ENCODE measurements around the gene PRICKLE2.

The PRICKLE2 gene

DNA sequence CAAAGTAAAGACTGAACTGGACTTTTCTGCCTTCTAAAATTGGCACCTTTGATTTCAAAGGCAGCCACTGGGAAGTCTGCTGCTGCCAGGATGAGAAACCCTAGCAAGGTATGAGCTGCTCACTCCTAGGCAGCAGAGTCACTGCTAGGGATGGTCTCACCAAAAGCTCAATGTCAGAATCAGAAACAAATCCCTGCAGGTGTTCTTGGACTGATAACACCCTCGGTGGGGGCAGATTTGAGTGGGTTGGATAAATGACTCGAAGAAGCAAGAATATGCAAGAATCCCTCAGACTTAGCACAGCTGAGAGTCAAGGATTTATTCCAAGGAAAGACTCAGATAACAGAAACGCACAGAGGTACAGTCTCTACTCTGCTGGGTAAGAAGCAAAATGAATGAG is 90.4 kb downstream of the PRICKLE2 start:
- Histone ChIP-seq H3K4me2 (ENCODE audit: low read length) (no peak overlapping the region), H3F3A (ENCODE audit: insufficient read depth, low read length) (no peaks in the 10 kb centered on the region), H3K4me3 (ENCODE audit: low read depth, low read length, poor library complexity, severe bottlenecking) (no peak overlapping the region), H3K9ac (ENCODE audit: low read length) (no peak overlapping the region), H3K27ac (ENCODE audit: low read depth, low read length, poor library complexity, severe bottlenecking) (no peak overlapping the region), H3K9me3 (ENCODE audit: low read length) (no peaks in the 10 kb centered on the region), H3K9me2 (ENCODE audit: low read depth, low read length) (no peaks in the 10 kb centered on the region), H3K4me1 (ENCODE audit: insufficient read depth, low read length, severe bottlenecking) (no peaks in the 10 kb centered on the region), H2AFZ (ENCODE audit: low read length) (no peak overlapping the region), H3K27me3 (ENCODE audit: insufficient read depth, low read length) (no peaks in the 10 kb centered on the region), H3K36me3 (ENCODE audit: insufficient read depth, low read length) (no peaks in the 10 kb centered on the region), H3K79me2 (ENCODE audit: insufficient read depth, low read length) (no peaks in the 10 kb centered on the region), H4K20me1 (ENCODE audit: insufficient read depth, low read length) (no peaks in the 10 kb centered on the region)
- TF ChIP-seq, protein P1, sequence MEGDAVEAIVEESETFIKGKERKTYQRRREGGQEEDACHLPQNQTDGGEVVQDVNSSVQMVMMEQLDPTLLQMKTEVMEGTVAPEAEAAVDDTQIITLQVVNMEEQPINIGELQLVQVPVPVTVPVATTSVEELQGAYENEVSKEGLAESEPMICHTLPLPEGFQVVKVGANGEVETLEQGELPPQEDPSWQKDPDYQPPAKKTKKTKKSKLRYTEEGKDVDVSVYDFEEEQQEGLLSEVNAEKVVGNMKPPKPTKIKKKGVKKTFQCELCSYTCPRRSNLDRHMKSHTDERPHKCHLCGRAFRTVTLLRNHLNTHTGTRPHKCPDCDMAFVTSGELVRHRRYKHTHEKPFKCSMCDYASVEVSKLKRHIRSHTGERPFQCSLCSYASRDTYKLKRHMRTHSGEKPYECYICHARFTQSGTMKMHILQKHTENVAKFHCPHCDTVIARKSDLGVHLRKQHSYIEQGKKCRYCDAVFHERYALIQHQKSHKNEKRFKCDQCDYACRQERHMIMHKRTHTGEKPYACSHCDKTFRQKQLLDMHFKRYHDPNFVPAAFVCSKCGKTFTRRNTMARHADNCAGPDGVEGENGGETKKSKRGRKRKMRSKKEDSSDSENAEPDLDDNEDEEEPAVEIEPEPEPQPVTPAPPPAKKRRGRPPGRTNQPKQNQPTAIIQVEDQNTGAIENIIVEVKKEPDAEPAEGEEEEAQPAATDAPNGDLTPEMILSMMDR (IDR thresholded peaks at IDR 0.05; ENCODE audit: low read length): no peak
- TF ChIP-seq EZH2 (IDR thresholded peaks at IDR 0.05; ENCODE audit: borderline replicate concordance, low read length): no peak

DNA sequence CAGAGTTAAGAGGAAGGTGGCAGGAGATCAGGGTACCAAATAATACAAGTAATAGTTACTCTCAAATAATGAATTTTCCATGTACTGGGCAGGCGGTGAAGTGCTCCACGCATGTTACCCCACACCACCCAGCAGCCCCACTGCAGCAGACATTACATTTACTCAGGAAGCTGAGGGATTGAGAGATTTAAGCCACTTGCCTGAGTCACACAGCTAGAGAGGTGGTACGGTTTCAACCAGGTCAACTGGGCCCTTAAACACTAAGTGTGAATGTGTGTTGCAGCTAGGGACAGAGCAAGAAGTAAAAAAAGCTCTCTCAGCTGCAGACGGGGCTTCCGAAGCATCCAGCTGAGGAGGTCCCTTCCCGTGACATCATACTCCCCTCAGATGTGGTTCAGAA is 91.3 kb downstream of the PRICKLE2 start:
- Histone ChIP-seq H3K36me3 (ENCODE audit: insufficient read depth, low read length) (no peaks in the 10 kb centered on the region), H3K9ac (ENCODE audit: low read length) (no peak overlapping the region), H3K4me1 (ENCODE audit: insufficient read depth, low read length, severe bottlenecking) (no peaks in the 10 kb centered on the region), H3K9me2 (ENCODE audit: low read depth, low read length) (no peaks in the 10 kb centered on the region), H2AFZ (ENCODE audit: low read length) (no peak overlapping the region), H3K79me2 (ENCODE audit: insufficient read depth, low read length) (no peaks in the 10 kb centered on the region), H3K4me2 (ENCODE audit: low read length) (no peak overlapping the region), H3K9me3 (ENCODE audit: low read length) (no peaks in the 10 kb centered on the region), H4K20me1 (ENCODE audit: insufficient read depth, low read length) (no peaks in the 10 kb centered on the region), H3F3A (ENCODE audit: insufficient read depth, low read length) (no peaks in the 10 kb centered on the region), H3K4me3 (ENCODE audit: low read depth, low read length, poor library complexity, severe bottlenecking) (no peak overlapping the region), H3K27ac (ENCODE audit: low read depth, low read length, poor library complexity, severe bottlenecking) (no peak overlapping the region), H3K27me3 (ENCODE audit: insufficient read depth, low read length) (no peaks in the 10 kb centered on the region)
- TF ChIP-seq, protein P1 (IDR thresholded peaks at IDR 0.05; ENCODE audit: low read length): no peak
- TF ChIP-seq EZH2 (IDR thresholded peaks at IDR 0.05; ENCODE audit: borderline replicate concordance, low read length): no peak

DNA sequence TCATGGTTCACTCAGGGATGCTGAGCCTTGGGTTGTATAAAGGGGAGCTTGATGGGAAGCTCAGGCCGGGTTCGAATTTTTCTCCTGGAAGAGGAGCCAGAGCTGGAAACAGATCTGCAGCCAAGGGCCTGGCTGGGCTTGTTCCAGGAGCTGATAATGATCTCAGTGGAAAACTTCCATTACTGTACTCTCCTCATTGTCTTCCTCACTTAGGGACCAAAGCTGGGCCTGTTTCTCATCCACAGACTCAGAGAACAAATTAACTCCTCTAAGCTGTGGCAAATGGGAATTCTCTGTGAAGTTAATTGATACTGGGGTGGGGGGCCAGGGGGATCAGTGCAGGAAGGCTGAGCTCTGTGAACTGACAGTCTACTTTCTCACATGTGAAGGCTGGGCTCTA is 92.0 kb downstream of the PRICKLE2 start:
- Histone ChIP-seq H3K9ac (ENCODE audit: low read length) (no peak overlapping the region), H3K4me3 (ENCODE audit: low read depth, low read length, poor library complexity, severe bottlenecking) (no peak overlapping the region), H4K20me1 (ENCODE audit: insufficient read depth, low read length) (no peaks in the 10 kb centered on the region), H3K27me3 (ENCODE audit: insufficient read depth, low read length) (no peaks in the 10 kb centered on the region), H3K36me3 (ENCODE audit: insufficient read depth, low read length) (no peaks in the 10 kb centered on the region), H3K9me3 (ENCODE audit: low read length) (no peaks in the 10 kb centered on the region), H3K27ac (ENCODE audit: low read depth, low read length, poor library complexity, severe bottlenecking) (no peak overlapping the region), H2AFZ (ENCODE audit: low read length) (no peak overlapping the region), H3F3A (ENCODE audit: insufficient read depth, low read length) (no peaks in the 10 kb centered on the region), H3K9me2 (ENCODE audit: low read depth, low read length) (no peaks in the 10 kb centered on the region), H3K4me1 (ENCODE audit: insufficient read depth, low read length, severe bottlenecking) (no peaks in the 10 kb centered on the region), H3K79me2 (ENCODE audit: insufficient read depth, low read length) (no peaks in the 10 kb centered on the region), H3K4me2 (ENCODE audit: low read length) (no peak overlapping the region)
- no peak for TF ChIP-seq EZH2 (IDR thresholded peaks at IDR 0.05; ENCODE audit: borderline replicate concordance, low read length)
- TF ChIP-seq, protein P1 (IDR thresholded peaks at IDR 0.05; ENCODE audit: low read length): no peak
